Measurements from ENCODE around the gene AP1M1.

DNA sequence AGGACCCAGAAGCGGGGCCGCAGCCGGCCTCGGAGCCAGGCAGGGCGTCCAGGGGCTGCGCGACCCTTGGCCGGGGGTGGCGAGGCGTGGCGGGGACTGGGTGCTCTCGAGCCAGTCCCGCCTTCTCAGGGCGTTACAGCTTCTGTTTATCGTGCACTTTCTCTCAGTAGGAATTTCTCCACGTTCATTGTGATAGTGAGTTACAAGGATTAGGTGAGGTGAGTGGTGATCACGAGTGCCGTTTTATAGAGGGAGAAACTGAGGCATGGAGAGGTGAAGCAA is 600 bp downstream of the AP1M1 start:
- TF ChIP-seq POLR2AphosphoS5 (IDR thresholded peaks at IDR 0.05; ENCODE audit: low read depth, low read length) (no peak), POLR2A (IDR thresholded peaks at IDR 0.05; ENCODE audit: low read depth, low read length) (no peak)

Data from GM12892 (cell line).